HG02798 (cell line): ENCODE results near the gene TPT1.
A peak's percentile ranks its signal among the peaks of the same experiment; 100 is the strongest.
"Not testable (repeated sequence)": the region's sequence is repeated elsewhere in the genome, so short reads cannot be mapped to it uniquely, and the experiment has no call there.

Experiments
- ATAC-seq: cut with Tn5 transposase; IDR thresholded peaks from one replicate; pipeline ENCODE4 v1.9.1; 2021; ENCODE audit warnings: mild to moderate bottlenecking; ENCODE audit not compliant: unreplicated experiment, poor library complexity

The TPT1 gene

GRCh38 chr13:45341034-45341798 lies at the start of gene TPT1:
Gene TPT1 (minus strand): TSS chr13:45341183. CDS start chr13:45341069, 114 bp downstream.
- ATAC-seq, result peak; percentile 87

DNA sequence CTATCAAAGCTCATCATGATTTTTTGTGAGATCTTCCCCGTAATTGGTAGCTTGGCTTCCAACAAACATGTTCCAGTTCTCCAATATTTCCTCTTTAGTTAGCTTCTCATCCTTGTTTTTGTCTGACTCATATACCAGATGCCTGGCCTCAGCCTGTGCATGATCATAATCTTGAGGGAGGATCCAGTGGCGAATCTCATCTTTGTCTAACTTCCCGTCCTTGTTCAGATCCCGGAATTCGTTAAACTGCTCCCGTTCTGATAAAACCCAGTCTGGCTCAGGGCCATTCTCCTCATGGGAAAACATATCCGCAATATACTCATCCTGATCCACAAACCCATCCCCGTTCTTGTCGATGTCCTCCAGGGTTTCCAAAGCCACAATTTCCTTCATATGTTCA lies 49.4 kb upstream of the TPT1 start:
- ATAC-seq, result not testable (repeated sequence)

DNA sequence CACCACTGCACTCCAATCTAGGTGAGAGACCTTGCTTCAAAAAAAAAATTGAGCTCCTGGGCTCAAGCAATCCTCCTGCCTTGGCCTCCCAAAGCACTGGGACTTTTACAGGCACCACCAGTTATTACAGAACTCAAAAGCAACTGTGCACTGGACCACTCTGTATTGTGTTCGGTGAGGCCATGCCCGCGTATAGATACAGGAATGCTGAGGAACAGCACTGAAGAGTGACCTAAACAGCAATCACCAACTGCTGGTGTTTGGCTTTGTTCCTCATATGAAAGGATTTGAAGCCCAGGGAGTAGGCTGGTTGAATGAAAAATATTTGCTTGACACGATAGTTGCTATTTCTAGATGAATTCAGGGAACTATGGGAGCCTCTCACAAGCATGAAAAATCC lies 47.7 kb upstream of the TPT1 start:
- ATAC-seq, result no peak

DNA sequence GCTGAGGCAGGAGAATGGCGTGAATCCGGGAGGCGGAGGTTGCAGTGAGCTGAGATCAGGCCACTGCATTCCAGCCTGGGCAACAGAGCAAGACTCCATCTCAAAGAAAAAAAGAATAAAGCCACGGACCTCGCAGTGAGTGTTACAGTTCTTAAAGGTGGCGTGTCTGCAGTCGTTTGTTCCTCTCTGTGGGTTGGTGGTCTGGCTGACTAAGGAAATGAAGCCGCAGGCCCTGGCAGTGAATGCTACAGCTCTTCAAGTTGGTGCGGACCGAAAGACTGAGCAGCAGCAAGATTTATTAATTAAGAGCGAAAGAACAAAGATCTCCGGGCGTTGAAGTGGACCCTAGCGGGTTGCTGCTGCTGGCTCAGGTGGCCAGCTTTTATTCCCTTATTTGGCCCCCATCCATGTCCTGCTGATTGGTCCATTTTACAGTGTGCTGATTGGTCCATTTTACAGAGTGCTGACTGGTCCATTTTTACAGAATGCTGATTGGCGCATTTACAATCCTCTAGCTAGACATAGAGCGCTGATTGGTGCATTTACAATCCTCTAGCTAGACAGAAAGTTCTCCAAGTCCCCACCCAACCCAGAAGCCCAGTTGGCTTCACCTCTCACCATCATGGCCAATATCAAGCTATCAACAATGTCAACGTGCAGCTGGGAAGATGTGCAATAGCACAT lies 46.1 kb upstream of the TPT1 start:
- not testable (repeated sequence) for ATAC-seq

DNA sequence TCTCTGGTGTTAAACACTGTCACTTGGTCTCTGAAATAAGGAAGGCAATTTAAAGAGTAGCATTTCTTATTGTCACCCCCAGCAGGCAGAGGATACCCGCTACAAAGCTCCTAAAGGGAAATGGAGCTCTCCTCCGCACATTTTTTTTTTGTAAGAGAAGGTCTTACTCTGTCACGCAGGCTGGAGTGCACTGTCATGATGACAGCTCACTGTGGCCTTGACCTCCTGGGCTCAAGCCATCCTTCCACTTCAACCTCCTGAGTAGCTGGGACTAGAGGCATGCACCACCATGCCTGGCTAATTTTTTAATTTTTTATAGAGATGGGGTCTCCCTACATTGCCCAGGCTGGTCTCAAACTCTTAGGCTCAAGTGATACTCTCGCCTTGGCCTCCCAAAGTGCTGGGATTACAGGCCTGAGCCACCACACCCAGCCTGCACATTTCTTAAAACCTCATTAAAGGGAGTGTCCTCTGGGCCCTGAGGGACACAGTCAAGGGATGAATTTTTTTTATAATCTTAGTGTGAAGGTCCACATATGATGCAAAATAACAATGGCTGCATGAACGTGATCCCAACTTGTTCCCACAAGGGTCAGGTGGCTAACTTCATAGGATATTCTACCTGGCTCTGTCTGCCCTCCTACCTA lies 45.0 kb upstream of the TPT1 start:
- no peak for ATAC-seq

- ATAC-seq, result no peak
These were observed 44.3 kb upstream of the TPT1 start for GRCh38 chr13:45385320-45385719.

GRCh38 chr13:45384474-45385174 lies 43.6 kb upstream of the TPT1 start:
- no peak for ATAC-seq

DNA sequence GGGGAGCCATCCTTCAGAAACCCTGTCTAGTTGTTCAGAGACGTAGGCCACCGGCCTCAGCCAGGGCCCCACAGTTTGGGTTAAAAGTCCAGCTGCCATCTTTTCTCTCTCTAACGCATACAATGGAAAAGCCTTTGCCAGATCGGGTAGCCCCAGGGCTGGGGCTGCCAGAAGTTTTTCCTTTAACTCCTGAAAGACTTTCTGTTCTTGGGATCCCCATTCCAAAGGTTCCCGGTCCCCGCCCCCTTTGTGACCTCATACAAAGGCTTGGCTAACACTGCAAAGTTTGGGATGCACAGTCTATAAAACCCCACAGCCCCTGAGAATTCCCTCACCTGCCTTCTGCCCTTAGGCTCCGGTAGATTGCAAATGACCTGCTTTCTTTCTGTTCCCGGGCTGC lies 41.8 kb upstream of the TPT1 start:
- ATAC-seq, result not testable (repeated sequence)

DNA sequence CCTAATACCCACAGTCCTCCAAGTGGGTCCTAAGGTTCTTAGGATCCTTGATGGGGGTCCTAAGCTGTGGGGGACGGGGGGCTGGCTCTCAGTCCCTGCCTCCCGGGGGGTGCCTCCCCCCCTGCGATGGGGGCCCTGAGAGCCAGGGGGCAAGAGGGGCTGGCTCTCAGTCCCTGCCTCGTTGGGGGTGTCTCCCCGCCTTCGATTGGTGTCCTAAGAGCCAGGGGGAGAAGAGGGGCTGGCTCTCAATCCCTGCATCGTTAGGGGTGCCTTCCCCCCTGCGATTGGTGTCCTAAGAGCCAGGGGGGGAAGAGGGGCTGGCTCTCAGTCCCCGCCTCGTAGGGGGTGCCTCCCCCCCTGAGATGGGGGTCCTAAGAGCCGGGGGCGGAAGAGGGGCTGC lies 40.2 kb upstream of the TPT1 start:
- no peak for ATAC-seq

DNA sequence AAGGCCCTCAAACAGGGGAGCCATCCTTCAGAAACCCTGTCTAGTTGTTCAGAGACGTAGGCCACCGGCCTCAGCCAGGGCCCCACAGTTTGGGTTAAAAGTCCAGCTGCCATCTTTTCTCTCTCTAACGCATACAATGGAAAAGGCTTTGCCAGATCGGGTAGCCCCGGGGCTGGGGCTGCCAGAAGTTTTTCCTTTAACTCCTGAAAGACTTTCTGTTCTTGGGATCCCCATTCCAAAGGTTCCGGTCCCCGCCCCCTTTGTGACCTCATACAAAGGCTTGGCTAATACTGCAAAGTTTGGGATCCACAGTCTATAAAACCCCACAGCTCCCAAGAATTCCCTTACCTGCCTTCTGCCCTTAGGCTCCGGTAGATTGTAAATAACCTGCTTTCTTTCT lies 39.7 kb upstream of the TPT1 start:
- ATAC-seq, result not testable (repeated sequence)

GRCh38 chr13:45379516-45379915 lies 38.5 kb upstream of the TPT1 start:
- not testable (repeated sequence) for ATAC-seq

DNA sequence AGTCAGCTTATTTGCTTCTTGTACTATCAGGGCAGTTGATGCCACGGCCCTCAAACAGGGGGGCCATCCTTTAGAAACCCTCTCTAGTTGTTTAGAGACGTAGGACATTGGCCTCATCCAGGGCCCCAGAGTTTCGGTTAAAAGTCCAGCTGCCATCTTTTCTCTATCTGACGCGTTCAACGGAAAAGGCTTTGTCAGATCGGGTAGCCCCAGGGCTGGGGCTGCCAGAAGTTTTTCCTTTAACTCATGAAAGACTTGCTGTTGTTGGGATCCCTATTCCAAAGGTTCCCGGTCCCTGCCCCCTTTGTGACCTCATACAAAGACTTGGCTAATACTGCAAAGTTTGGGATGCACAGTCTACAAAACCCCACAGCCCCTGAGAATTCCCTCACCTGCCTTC lies 37.8 kb upstream of the TPT1 start:
- ATAC-seq, result not testable (repeated sequence)

DNA sequence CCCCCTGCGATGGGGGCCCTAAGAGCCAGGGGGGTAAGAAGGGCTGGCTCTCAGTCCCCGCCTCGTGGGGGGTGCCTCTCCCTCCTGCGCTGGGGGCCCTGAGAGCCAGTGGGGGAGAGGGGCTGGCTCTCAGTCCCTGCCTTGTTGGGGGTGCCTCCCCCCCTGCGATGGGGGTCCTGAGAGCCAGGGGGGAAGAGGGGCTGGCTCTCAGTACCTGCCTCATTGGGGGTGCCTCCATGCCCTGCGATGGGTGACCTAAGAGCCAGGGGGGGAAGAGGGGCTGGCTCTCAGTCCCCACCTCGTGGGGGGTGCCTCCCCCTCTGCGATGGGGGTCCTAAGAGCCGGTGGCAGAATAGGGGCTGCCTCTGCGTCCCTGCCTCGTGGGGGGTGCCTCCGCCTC lies 36.3 kb upstream of the TPT1 start:
- ATAC-seq, result not testable (repeated sequence)

GRCh38 chr13:45376651-45377050 lies 35.7 kb upstream of the TPT1 start:
- not testable (repeated sequence) for ATAC-seq

DNA sequence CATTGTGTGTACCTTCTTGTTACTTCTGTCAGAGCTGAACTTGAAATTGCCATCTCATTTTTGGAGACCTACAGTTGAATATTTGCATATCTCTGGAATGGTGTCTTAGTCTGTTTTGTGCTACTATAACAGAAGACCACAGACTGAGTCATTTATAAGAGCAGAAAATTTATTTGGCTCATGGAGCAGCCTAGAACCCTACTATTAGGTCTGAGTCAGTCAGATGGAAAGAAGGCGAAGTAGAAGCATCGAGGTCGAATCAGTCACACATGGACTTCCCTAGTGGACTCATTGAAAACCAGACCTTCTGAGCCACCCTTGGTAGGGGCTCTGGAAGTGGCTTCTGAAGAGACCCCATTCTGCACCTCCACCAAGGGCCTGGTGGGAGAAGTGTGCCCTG lies 33.9 kb upstream of the TPT1 start:
- ATAC-seq, result no peak

- no peak for ATAC-seq
These were observed 32.2 kb upstream of the TPT1 start for GRCh38 chr13:45373162-45373547.

GRCh38 chr13:45372189-45373161 lies 31.5 kb upstream of the TPT1 start:
- ATAC-seq, result no peak

- ATAC-seq, result no peak
These were observed 30.0 kb upstream of the TPT1 start for GRCh38 chr13:45370922-45371406.

- no peak for ATAC-seq
These were observed 28.1 kb upstream of the TPT1 start for GRCh38 chr13:45369116-45369515.
